Measurements from ENCODE around the gene COA8.

- TF ChIP-seq CTCF (IDR thresholded peaks at IDR 0.05; ENCODE audit: insufficient read depth, low read length) (no peak), POLR2AphosphoS5 (IDR thresholded peaks at IDR 0.05; ENCODE audit: low read depth) (no peak), GABPA (IDR thresholded peaks at IDR 0.05; ENCODE audit: low read depth) (no peak)
Observed at GRCh38 chr14:103523575-103523954, 39.2 kb upstream of the COA8 start.
